GM10266 (cell line): Measurements from ENCODE around the gene KANSL3.

Source experiments
- DNase-seq: peaks from one replicate; pipeline ENCODE4 v3.0.0; 2012; ENCODE audit errors: extremely low spot score
- CTCF ChIP-seq: IDR thresholded peaks from 2 replicates; pipeline ENCODE4 v1.5.1; 2012; ENCODE audit warnings: mild to moderate bottlenecking, low read depth; ENCODE audit not compliant: control insufficient read depth, insufficient read depth; ENCODE audit errors: missing control alignments

Gene KANSL3

GRCh38 chr2:96547731-96548171 is 90.4 kb downstream of the KANSL3 start:
- no peak for DNase-seq
- no peak for TF ChIP-seq CTCF

DNA sequence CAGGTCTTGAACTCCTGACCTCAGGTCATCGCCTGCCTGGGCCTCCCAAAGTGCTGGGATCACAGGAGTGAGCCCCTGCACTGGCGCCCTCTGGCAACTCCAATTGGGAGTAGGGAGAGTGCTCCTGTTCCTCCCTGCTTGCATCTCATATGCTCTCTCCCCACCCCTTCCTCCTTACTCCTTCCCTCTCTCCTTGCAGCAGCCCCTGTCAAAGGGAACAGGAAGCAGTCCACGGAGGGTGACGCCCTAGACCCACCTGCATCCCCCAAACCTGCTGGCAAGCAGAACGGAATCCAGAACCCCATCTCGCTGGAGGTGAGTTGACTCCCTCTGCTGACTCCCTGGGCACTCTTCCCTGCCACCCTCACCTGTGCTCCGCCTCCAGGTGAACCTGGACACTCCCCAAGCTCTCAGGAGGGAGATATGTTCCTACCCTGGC is 90.9 kb downstream of the KANSL3 start:
- no peak for DNase-seq
- no peak for TF ChIP-seq CTCF

DNA sequence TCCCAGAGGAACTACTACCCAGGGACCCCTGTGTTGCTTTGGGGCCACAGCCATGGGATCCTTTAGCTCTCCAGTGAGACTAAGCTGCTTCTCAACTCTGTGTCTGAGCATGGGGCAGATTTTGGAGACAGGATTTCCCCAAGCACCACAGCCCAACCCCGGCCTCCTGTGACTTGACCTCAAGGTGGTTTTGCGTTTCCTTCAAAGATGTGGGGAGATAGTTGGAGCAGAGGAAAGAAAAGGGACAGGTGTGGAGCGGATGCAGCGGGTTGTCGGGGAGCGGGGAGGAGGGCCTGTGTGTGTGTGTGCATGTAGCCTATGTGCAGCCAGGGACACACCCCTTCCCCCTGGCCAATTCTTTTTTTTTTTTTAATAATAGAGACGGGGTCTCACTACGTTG is 91.3 kb downstream of the KANSL3 start:
- TF ChIP-seq CTCF: no peak
- no peak for DNase-seq

DNA sequence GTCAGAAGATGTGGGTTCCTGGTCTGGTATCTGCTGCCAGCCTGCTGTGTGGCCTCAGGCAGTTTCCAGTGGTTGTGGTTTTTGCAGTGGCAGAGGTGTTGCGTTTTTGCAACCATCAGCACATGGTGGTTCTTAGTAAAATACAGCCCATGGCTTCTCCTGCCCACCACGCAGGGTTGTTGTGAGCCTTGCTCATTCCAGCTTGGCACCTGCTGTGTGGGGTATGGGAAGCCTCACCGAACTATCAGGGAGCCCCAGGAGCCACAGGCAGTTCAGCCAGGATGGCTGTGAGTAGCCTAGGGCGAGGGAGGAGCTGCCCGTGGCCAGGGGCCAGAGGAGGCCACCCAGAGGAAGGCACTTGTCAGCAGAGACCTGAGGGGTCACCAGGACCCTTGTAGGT is 91.8 kb downstream of the KANSL3 start:
- no peak for TF ChIP-seq CTCF
- DNase-seq: no peak
